HEK293 (cell line): Measurements from ENCODE around the gene ITPR2.

ENCODE experiments used
- CTCF ChIA-PET: fragments of 350-600 bp; formaldehyde crosslinking; extraction: SDS; loops from one replicate; lab custom pipeline; 2021; ENCODE audit warnings: antibody characterized with exemption; lab: Yijun Ruan, JAX
- POLR2A ChIA-PET: fragments of 300-600 bp; formaldehyde crosslinking; extraction: SDS; loops from one replicate; lab custom pipeline; 2020; ENCODE audit warnings: antibody characterized with exemption, inconsistent platforms; lab: Yijun Ruan, JAX
- H3K27ac ChIP-seq: fragments of 200-500 bp; sonication (Bioruptor generic); 2 replicates; pipeline ENCODE4 v1.5.1; 2014; ENCODE audit warnings: low read depth, low read length, control low read depth, inconsistent platforms; ENCODE audit errors: extremely low read depth
- H3K36me3 ChIP-seq, 2 experiments: fragments of 200-500 bp in 1 of 2; sonication (Bioruptor generic) in 1 of 2; 1 replicate in 1 of 2; 2 replicates in 1 of 2; pipeline ENCODE4 v1.5.1; 2014 to 2017; ENCODE audit warnings: inconsistent platforms in 2 of 2, low read length in 2 of 2; ENCODE audit not compliant: control insufficient read depth in 2 of 2, insufficient read depth in 1 of 2
- H3K4me1 ChIP-seq: fragments of 200-500 bp; sonication (Bioruptor generic); 2 replicates; pipeline ENCODE4 v1.5.1; 2014; ENCODE audit warnings: mild to moderate bottlenecking, low read length, inconsistent platforms; ENCODE audit not compliant: control insufficient read depth, insufficient read depth
- H3K4me3 ChIP-seq: 2 replicates; pipeline ENCODE4 v1.5.1; 2011; ENCODE audit warnings: low read depth, mild to moderate bottlenecking, control low read depth, low read length, moderate library complexity
- H3K9me3 ChIP-seq: fragments of 200-500 bp; sonication (Bioruptor generic); 2 replicates; pipeline ENCODE4 v1.5.1; 2014; ENCODE audit warnings: low read depth, low read length, inconsistent platforms; ENCODE audit not compliant: control insufficient read depth, insufficient read depth
- BCL11B ChIP-seq: fragments of 450-650 bp; formaldehyde crosslinking; IDR thresholded peaks from 2 replicates; pipeline ENCODE4 v1.5.1; 2016; ENCODE audit warnings: low read depth, missing biosample characterization, missing genetic modification characterization
- HOXC10 ChIP-seq: sonication (generic); formaldehyde crosslinking; IDR thresholded peaks from 2 replicates; pipeline ENCODE4 v1.8.1; 2023; ENCODE audit warnings: mild to moderate bottlenecking, missing genetic modification reagents
- IKZF3 ChIP-seq: fragments of 450-650 bp; IDR thresholded peaks from 2 replicates; pipeline ENCODE4 v1.5.0; 2018; ENCODE audit warnings: missing biosample characterization, mild to moderate bottlenecking, missing genetic modification characterization, moderate library complexity
- MEIS1 ChIP-seq: sonication (generic); formaldehyde crosslinking; IDR thresholded peaks from 2 replicates; pipeline ENCODE4 v1.8.1; 2022; ENCODE audit warnings: missing genetic modification reagents, mild to moderate bottlenecking, borderline replicate concordance
- YY2 ChIP-seq: fragments of 450-650 bp; formaldehyde crosslinking; IDR thresholded peaks from 2 replicates; pipeline ENCODE4 v1.5.1; 2016; ENCODE audit warnings: missing biosample characterization, missing genetic modification characterization
- ZBTB17 ChIP-seq: fragments of 450-650 bp; formaldehyde crosslinking; IDR thresholded peaks from 2 replicates; pipeline ENCODE4 v1.5.1; 2016; ENCODE audit warnings: missing biosample characterization, missing genetic modification characterization
- ZBTB48 ChIP-seq: fragments of 450-650 bp; formaldehyde crosslinking; IDR thresholded peaks from 2 replicates; pipeline ENCODE4 v1.5.1; 2016; ENCODE audit warnings: missing biosample characterization, missing genetic modification characterization
- ZFP69B ChIP-seq: fragments of 450-650 bp; formaldehyde crosslinking; IDR thresholded peaks from 2 replicates; pipeline ENCODE4 v1.5.1; 2016; ENCODE audit warnings: missing biosample characterization, missing genetic modification characterization
- ZNF112 ChIP-seq: fragments of 450-650 bp; formaldehyde crosslinking; IDR thresholded peaks from 2 replicates; pipeline ENCODE4 v1.5.0; 2017; ENCODE audit warnings: missing biosample characterization, missing genetic modification characterization
- ZNF132 ChIP-seq: fragments of 450-650 bp; formaldehyde crosslinking; IDR thresholded peaks from 2 replicates; pipeline ENCODE4 v1.5.1; 2017; ENCODE audit warnings: missing biosample characterization, missing genetic modification characterization, borderline replicate concordance
- ZNF157 ChIP-seq: fragments of 450-650 bp; formaldehyde crosslinking; IDR thresholded peaks from 2 replicates; pipeline ENCODE4 v1.5.1; 2016; ENCODE audit warnings: missing biosample characterization, missing genetic modification characterization
- ZNF2 ChIP-seq: fragments of 450-650 bp; formaldehyde crosslinking; IDR thresholded peaks from 2 replicates; pipeline ENCODE4 v1.5.1; 2016; ENCODE audit warnings: missing biosample characterization, missing genetic modification characterization
- ZNF223 ChIP-seq: fragments of 450-650 bp; formaldehyde crosslinking; IDR thresholded peaks from 2 replicates; pipeline ENCODE4 v1.5.1; 2016; ENCODE audit warnings: missing biosample characterization, missing genetic modification characterization
- ZNF292 ChIP-seq: fragments of 450-650 bp; formaldehyde crosslinking; IDR thresholded peaks from 2 replicates; pipeline ENCODE4 v1.5.1; 2016; ENCODE audit warnings: low read depth, missing biosample characterization, missing genetic modification characterization, borderline replicate concordance
- ZNF302 ChIP-seq: fragments of 450-650 bp; formaldehyde crosslinking; IDR thresholded peaks from 2 replicates; pipeline ENCODE4 v1.5.1; 2016; ENCODE audit warnings: missing biosample characterization, missing genetic modification characterization, low read depth
- ZNF366 ChIP-seq: fragments of 450-650 bp; formaldehyde crosslinking; conservative IDR thresholded peaks from 2 replicates; pipeline ENCODE4 v1.5.1; 2016; ENCODE audit warnings: missing biosample characterization, missing genetic modification characterization
- ZNF501 ChIP-seq: fragments of 450-650 bp; formaldehyde crosslinking; IDR thresholded peaks from 2 replicates; pipeline ENCODE4 v1.5.1; 2016; ENCODE audit warnings: missing biosample characterization, missing genetic modification characterization
- ZNF544 ChIP-seq: fragments of 450-650 bp; formaldehyde crosslinking; IDR thresholded peaks from 2 replicates; pipeline ENCODE4 v1.5.0; 2017; ENCODE audit warnings: missing biosample characterization, missing genetic modification characterization
- ZNF560 ChIP-seq: fragments of 450-650 bp; formaldehyde crosslinking; IDR thresholded peaks from 2 replicates; pipeline ENCODE4 v1.5.1; 2017; ENCODE audit warnings: missing biosample characterization, missing genetic modification characterization, borderline replicate concordance
- ZNF596 ChIP-seq: fragments of 450-650 bp; IDR thresholded peaks from 2 replicates; pipeline ENCODE4 v1.5.0; 2018; ENCODE audit warnings: missing biosample characterization, mild to moderate bottlenecking, missing genetic modification characterization, moderate library complexity
- TF ChIP-seq, protein P1 (sequence below): fragments of 450-650 bp; formaldehyde crosslinking; IDR thresholded peaks from 2 replicates; pipeline ENCODE4 v1.5.1; 2016; ENCODE audit warnings: missing biosample characterization, missing genetic modification characterization, borderline replicate concordance
- TF ChIP-seq, protein P2 (sequence below): fragments of 450-650 bp; formaldehyde crosslinking; IDR thresholded peaks from 2 replicates; pipeline ENCODE4 v1.5.1; 2016; ENCODE audit warnings: missing biosample characterization, missing genetic modification characterization
- TF ChIP-seq, protein P3 (sequence below): fragments of 450-650 bp; formaldehyde crosslinking; IDR thresholded peaks from 2 replicates; pipeline ENCODE4 v1.5.1; 2017; ENCODE audit warnings: missing biosample characterization, missing genetic modification characterization

The ITPR2 gene

DNA sequence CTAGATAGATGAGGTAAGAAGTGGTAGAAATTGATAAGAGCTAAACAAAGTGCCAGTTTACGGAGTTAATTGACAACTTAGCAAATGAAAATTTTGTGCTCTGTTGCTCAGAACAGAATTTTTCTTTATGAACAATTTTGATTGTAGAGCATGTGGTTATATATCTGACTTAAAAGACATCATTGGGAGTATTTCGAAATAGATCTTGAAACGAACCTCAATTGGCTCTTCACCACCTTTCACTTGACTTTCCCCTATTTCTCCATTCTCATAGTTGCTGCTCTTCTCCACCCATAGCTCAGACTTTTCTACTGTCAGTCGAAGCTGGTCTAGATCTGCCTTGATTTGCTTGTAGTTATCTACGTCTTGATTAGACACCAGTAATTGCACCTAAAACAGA, 212.1 kb downstream of the ITPR2 start:
- Histone ChIP-seq H3K4me3 (no peak overlapping the region), H3K4me1 (no peaks in the 10 kb centered on the region), H3K36me3 (no peaks in the 10 kb centered on the region; a peak in 1 of 3 replicates), H3K9me3 (no peaks in the 10 kb centered on the region), H3K27ac (no peak overlapping the region)
- CTCF ChIA-PET, result no interaction called here
- POLR2A ChIA-PET, result no interaction called here
- TF ChIP-seq ZFP69B (tag by site-specific recombination), result no peak
- TF ChIP-seq BCL11B, result no peak
- TF ChIP-seq, protein P1, sequence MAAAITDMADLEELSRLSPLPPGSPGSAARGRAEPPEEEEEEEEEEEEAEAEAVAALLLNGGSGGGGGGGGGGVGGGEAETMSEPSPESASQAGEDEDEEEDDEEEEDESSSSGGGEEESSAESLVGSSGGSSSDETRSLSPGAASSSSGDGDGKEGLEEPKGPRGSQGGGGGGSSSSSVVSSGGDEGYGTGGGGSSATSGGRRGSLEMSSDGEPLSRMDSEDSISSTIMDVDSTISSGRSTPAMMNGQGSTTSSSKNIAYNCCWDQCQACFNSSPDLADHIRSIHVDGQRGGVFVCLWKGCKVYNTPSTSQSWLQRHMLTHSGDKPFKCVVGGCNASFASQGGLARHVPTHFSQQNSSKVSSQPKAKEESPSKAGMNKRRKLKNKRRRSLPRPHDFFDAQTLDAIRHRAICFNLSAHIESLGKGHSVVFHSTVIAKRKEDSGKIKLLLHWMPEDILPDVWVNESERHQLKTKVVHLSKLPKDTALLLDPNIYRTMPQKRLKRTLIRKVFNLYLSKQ (tag by site-specific recombination), result no peak
- no peak for TF ChIP-seq ZNF544
- no peak for TF ChIP-seq ZBTB17 (tag by site-specific recombination)
- no peak for TF ChIP-seq ZNF501 (tag by site-specific recombination)
- TF ChIP-seq, protein P2, sequence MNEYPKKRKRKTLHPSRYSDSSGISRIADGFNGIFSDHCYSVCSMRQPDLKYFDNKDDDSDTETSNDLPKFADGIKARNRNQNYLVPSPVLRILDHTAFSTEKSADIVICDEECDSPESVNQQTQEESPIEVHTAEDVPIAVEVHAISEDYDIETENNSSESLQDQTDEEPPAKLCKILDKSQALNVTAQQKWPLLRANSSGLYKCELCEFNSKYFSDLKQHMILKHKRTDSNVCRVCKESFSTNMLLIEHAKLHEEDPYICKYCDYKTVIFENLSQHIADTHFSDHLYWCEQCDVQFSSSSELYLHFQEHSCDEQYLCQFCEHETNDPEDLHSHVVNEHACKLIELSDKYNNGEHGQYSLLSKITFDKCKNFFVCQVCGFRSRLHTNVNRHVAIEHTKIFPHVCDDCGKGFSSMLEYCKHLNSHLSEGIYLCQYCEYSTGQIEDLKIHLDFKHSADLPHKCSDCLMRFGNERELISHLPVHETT (tag by site-specific recombination), result no peak
- TF ChIP-seq ZNF292, result no peak
- no peak for TF ChIP-seq ZNF560 (tag by site-specific recombination)
- no peak for TF ChIP-seq YY2 (tag by site-specific recombination)
- no peak for TF ChIP-seq HOXC10
- TF ChIP-seq ZBTB48, result no peak
- TF ChIP-seq MEIS1 (CRISPR knock-in tag), result no peak
- TF ChIP-seq, protein P3, sequence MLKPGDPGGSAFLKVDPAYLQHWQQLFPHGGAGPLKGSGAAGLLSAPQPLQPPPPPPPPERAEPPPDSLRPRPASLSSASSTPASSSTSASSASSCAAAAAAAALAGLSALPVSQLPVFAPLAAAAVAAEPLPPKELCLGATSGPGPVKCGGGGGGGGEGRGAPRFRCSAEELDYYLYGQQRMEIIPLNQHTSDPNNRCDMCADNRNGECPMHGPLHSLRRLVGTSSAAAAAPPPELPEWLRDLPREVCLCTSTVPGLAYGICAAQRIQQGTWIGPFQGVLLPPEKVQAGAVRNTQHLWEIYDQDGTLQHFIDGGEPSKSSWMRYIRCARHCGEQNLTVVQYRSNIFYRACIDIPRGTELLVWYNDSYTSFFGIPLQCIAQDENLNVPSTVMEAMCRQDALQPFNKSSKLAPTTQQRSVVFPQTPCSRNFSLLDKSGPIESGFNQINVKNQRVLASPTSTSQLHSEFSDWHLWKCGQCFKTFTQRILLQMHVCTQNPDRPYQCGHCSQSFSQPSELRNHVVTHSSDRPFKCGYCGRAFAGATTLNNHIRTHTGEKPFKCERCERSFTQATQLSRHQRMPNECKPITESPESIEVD, result no peak
- no peak for TF ChIP-seq ZNF2 (tag by site-specific recombination)
- TF ChIP-seq ZNF223, result no peak
- TF ChIP-seq ZNF157 (tag by site-specific recombination), result no peak
- no peak for TF ChIP-seq ZNF112 (tag by site-specific recombination)
- no peak for TF ChIP-seq IKZF3 (tag by site-specific recombination)
- TF ChIP-seq ZNF596, result no peak

DNA sequence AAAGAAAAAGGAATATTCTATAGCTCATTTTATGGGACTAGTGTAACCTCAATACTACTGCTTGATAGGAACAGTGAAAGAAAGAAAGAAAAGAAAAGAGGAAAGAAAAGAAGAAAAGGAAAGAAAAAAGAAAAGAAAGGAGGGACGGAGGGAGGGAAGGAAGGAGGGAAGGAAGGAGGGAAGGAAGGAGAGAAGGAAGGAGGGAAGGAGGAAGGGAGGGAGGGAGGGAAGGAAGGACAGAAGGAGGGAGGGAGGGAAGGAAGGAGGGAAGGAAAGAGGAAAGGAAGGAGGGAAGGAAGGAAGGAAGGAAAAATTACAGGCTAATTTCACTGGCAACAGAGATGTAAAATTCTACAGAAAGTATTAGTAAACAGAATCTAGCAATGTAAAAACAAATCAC, 215.5 kb downstream of the ITPR2 start:
- POLR2A ChIA-PET, result no interaction called here
- CTCF ChIA-PET, result no interaction called here
- no peaks in the 10 kb centered on the region; a peak in 1 of 3 replicates for H3K36me3 ChIP-seq

More for the DNA sequence above, 215.5 kb downstream of the ITPR2 start:
- H3K4me1 ChIP-seq, result no peaks in the 10 kb centered on the region
- no peaks in the 10 kb centered on the region for H3K9me3 ChIP-seq
- no peak overlapping the region for H3K4me3 ChIP-seq
- H3K27ac ChIP-seq, result no peak overlapping the region
- TF ChIP-seq ZNF132 (tag by site-specific recombination) (no peak), ZNF366 (tag by site-specific recombination) (peak; percentile 60), ZNF302 (no peak)
- TF ChIP-seq, protein P1 (tag by site-specific recombination), result no peak
